AG08396 (cell line): ENCODE results near the gene NMRK2.

ENCODE experiments used
- DNase-seq: peaks from one replicate; pipeline ENCODE4 v3.0.0; 2012; ENCODE audit warnings: low spot score, mixed read lengths

Gene NMRK2

GRCh38 chr19:3981736-3982681 is 49.1 kb downstream of the NMRK2 start:
- DNase-seq = no peak

- DNase-seq = peak; percentile 74
These were observed 50.1 kb downstream of the NMRK2 start for GRCh38 chr19:3982701-3983541.

GRCh38 chr19:3983542-3983914 is 50.7 kb downstream of the NMRK2 start:
- DNase-seq = no peak

GRCh38 chr19:3983936-3984583 is 51.2 kb downstream of the NMRK2 start:
- peak; percentile 54 for DNase-seq

DNA sequence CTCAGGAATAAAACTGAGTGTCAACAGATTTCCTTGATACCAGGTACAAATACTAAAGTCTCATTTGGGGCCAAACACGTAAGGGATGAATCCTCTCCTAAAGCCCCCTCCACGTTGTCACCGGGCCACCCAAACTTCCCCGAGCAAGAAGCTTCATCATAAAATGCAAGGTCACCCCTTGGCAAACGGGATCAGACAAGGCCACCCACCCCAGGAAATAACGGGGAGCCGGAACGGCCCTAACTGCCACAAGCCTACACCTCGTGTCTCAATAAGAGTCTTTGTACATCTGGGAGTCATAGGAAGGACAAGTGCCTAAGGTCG is 51.7 kb downstream of the NMRK2 start:
- no peak for DNase-seq

- DNase-seq = peak; percentile 98
These were observed 52.2 kb downstream of the NMRK2 start, which contains the start of gene EEF2 for GRCh38 chr19:3984908-3985642. Gene EEF2, minus strand, starts transcription at chr19:3985463. Its CDS starts 83 bp downstream, at chr19:3985380.

DNA sequence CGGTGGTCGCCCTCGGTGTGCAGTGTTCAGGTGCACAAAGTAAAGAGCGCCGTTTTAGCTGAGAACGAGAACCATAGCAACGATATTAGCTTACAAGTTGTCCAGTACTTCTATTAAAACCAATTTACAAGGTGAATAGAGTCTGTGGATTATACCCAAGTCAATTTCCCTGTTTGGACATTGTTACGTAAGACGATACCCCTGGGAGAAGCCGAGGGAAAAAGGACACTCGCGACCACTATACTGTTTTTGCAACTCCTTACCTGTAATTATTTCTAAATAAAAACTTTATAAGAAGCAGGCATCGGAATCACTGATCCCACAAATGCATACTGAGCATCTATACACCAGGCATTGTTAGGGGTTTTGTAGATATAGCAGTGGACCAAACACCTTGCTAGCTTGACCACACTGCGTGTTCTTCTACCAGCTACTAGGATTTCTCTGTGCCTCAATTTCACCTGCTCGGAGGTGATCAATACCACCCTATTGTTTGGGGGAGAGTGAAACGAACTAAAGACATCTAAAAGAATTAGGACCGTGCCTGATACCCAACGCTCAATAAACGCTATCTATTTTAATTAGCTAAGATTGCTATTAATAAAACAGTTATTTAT is 52.9 kb downstream of the NMRK2 start:
- no peak for DNase-seq

DNA sequence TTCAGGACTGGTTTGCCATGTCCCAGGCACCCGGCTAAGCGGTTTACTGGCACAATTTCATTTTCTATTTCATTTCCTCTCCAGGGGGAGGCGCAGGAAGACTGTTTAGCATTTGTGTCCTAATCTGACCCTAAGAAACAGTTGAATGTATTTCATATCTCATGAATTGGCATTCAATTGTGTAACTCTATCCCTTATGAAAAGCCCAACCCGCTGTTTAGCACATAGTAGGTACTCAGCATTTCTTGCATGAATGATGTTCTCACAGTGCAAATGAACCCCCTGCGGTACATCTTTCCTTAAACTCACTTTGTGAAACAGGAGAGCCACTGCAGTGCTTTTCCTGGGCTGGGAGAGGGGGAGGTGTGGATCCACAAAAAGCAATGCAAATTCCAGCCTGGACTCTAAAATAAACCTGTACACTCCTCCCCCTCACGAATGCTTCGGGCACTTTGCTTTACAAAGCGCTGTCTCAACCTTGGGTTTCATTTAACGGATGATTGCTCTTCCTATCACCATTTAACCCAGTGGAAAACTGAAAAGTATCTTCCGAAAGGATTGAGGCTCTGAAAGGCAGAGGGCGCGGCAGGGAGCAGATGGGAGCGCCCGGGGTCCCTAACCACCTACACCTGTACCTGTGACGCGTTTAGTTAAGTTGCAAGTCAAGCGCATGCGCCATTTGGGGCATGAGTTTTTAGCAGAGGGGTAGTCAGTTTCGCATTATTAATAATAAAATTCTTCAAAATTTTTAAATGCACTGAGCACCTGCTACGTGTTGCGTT is 53.6 kb downstream of the NMRK2 start:
- peak; percentile 69 for DNase-seq

- peak; percentile 90 for DNase-seq
These were observed 54.9 kb downstream of the NMRK2 start for GRCh38 chr19:3987619-3988371.

GRCh38 chr19:3990815-3991117 is 57.9 kb downstream of the NMRK2 start:
- no peak for DNase-seq
